HG03025 (cell line): ENCODE results near the gene VNN1.
"Not testable (repeated sequence)": the region's sequence is repeated elsewhere in the genome, so short reads cannot be mapped to it uniquely, and the experiment has no call there.

Experiments
- ATAC-seq: cut with Tn5 transposase; IDR thresholded peaks from one replicate; pipeline ENCODE4 v1.9.1; 2021; ENCODE audit warnings: mild to moderate bottlenecking, moderate library complexity; ENCODE audit not compliant: unreplicated experiment, low FRiP score

Gene VNN1

DNA sequence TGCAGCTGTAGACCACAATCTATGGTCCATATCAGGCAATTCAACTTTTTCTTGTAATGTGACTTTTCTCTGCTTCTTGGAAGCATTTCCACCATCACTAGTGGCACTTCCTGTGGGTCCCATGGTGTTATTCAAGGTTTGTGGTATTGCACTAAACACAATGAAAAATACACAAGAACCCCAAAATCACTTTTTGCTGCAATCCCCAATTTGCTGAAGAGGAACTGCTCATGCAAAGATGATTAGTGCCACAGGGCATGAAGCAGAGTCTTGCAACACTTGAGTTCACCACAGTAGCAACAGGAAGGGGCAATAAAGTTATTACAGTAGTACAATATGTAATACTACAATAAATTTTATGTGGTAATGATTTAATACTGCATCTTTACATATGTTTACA lies 38.1 kb downstream of the VNN1 start:
- no peak for ATAC-seq

DNA sequence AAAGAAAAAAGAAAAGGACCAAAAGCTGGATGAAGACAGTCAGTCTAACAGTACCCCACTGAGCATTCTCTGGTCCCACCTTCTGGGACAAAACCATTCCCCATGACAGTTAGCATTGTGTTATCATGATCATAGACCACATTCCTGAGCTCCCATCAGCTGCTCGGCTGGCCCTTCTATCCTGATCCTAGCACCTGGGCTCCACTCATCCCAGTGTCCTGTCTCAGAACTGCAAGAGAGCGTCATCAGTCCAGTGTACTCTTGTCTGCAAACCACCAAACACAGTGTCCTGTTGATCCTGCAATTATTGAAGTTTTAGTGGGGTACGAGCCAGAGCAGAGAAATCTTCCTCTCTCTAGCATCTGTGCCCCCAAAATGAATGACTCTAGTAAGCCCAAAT lies 38.9 kb downstream of the VNN1 start:
- no peak for ATAC-seq

DNA sequence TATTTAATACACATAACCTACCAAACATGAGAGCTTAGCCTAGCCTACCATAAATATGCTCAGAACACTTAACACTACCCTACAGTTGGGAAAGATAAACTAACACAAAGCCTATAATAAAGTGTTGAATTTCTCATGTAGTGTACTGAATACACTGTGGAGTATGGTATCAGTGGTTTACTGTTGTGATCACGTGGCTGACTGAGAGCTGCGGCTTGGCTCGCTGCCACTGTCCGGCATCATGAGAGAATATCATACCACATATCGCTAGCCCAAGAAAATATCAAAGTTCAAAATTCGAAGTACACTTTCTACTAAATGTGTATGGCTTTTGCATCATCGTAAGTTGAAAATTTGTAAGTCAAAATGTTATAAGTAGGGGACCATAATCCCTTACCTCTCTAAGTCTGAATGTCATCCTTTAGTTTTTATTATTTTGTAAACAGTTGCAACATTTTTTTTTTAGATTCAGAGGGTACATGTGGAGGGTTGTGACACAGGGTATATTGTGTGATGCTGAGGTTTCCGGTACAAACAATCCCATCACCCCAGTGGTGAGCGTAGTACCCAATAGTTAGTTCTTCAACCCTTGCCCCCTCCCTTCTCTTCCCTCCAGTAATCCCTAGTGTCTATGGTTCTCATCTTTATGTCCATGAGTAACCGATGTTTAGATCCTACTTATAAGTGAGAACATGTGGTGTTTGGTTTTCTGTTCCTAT lies 40.3 kb downstream of the VNN1 start:
- ATAC-seq = no peak

DNA sequence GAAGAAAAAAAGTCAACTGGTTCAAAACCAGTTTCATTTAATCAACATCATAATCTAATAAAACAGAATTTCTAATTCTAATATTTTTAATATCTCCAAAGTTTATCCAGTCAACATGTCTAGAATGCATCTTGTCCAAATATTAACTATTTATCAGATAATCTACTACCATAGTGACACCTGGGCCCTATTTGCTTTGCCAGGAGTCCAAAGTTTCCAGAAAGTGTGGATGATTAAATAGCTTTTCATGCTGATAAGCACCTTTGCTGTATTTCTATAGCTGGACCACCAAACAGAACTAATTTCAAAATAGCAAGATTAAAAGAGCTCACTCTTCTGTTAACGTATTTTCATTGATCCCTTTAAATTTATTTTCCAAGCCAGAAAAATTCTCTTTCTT lies 42.6 kb downstream of the VNN1 start:
- ATAC-seq = no peak

DNA sequence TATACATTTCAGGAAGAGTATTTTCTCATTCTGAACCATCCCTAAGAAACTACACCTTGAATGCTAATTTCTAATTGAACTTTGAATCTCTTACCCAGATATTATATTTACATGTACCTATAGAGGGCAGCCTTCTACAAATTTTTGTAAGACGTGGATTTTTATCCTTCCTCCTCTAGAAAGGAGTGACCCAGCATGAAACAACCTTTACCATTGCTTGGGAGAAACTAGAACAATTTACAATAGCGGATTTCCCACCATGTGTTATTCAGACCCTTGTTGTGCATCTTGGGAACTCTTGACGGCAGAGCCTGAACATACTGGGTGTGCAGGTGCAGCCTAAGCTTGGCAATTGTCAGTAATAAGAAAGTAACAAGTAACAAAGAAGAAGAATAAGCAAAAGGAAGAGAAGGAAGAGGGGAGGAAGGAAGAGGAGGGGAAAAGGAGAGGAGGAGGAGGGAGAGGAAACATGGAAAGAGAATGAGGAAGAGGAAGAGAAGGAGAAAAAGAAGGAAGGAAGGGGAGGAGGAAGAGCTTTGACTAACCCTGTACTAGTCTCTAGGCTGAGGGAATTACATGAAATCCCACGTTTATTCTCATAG lies 44.1 kb downstream of the VNN1 start:
- ATAC-seq = no peak

DNA sequence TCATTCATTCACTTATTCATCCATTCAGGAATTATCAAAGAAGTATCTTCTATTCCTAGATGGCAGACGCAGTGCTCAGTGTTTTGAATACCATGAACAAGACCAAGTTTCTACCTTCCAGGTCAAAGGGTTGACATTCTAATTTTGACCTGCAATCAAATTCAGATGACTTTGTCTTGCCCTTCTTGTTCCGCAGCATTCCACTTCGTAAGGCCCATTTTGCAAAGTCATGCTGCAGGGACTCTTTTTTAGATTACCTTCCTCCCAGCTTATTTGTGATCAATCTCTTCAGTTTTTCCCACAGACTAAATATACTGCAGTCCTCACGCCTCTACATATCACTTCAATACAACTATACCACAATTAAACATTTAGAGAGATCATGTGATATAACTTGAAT lies 47.7 kb downstream of the VNN1 start:
- ATAC-seq = no peak

DNA sequence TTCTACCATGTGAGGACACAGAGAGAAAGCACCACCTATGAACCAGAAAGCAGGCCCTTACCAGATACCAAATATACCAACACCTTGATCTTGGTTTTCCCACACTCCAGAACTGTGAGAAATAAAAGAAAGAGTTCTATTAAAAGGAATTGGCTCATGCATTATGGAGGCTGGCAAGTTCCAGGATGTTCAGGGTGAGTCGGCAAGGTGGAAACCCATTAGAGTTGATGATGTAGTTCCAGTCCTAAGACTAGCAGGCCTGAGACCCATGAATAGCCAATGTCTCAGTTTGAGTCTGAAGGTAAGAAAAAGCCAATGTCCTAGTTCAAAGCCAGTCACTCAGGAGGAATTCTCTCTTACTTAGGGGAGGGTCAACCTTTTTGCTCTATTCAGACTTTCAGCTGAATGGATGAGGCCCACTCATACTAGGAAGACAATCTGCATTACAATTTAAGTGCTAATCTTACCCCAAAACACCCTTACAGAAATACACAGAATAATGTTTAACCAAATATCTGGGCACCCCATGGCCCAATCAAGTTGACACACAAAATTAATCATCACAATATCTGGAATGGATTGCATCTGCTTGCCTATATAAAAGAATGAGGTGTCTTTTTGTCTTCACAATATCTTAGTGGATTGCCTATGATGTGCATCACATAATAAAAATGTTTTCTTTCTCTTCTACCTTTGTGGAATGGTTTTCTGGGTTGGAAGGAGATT lies 49.4 kb downstream of the VNN1 start:
- ATAC-seq = no peak

DNA sequence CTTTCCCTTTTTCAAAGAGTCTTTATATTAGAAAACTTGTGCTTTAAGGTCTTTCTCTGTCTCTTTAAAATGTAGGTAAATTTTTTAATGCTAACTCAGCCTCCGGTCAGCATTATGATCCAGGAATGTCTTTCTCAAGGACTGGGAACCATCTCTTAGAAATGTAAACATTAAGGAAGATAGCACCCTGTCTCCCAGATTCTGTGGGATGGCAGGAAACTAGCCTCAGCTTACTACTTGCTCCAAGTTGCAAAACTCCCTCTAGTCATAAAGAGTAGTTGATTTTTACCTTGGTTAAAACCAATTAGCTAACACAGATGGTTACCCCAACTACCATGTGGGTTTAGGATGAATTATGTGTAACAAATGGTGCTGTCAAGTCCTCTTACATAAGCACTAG lies 50.2 kb downstream of the VNN1 start:
- ATAC-seq = no peak

DNA sequence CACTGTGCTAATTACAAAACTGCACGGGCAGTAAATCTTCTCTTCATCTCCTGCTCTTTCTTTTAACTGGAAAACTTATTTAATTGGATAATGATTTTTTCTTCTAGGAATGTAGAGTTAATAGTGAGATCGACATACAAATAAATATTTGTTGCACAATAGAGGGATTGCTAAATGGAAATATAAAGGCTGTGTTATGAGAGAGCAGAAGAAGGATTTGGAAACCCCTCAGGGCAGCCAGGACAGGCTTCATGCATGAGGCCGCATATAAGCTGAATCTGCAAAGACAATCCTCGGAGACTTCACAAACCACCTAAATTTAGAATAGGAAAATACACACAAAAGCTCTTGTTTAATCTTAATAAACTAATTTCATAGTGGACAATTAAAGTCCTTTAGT lies 51.9 kb downstream of the VNN1 start:
- no peak for ATAC-seq

DNA sequence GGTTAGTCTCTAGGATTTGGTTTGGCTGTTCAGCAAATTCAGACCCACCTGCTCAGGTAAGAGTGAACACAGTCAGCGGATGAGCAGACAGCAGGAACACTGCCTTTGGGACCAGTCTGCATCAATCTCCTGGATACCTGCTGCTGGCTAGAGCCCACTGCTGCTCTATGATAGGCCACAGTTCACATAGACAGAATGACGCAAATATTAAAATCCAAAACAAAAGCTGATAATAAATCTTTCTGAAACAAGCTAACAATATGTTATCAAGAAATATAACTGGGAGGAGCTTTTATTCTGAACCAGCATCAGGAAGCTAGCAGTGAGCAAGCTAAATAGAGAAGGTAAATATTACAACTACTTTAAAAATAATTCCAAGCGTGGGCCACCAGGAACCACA lies 54.8 kb downstream of the VNN1 start, which contains the start of gene TAAR1:
TSS of gene TAAR1 (minus strand) at position 101 of the 400 bp plus-strand sequence. CDS start 13,179 bp downstream, outside the sequence.
- no peak for ATAC-seq

DNA sequence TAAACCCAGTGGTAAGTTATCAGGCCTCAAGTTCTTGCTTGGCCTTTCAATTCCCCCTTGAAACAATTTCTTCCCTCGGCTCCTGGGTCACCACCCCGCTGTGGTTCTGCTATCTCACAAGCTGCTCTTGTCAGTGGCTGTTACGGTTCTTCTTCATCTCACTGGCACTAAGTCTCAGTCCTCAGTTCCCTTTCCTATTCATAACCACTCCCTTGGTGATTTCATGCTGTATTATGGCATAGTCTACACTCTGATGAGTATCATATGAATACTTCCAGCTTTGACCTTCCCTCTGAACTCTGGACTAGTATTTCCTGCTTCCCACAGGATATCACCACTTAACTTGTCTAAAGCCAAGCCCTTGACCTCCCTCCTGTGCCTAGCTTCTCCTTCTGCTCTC lies 62.8 kb downstream of the VNN1 start:
- peak; percentile 73 for ATAC-seq

DNA sequence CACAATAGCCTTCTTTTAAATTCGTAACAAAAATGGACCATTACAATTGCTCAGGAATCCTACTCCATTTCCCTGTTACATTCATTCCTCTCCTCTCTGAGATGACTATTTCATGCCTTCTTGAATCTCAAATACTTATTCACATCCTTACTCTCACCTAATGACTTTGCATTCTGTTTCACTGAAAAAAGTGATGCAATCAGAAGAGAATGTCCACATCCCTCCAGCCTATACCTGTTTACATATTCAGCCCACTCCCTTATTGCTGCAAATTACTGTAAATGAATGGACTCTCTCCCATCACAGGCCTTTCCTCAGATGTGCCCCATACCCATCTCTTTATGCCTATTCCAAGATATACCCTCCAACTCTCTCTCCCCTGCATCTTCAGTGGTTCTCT lies 63.4 kb downstream of the VNN1 start:
- no peak for ATAC-seq

DNA sequence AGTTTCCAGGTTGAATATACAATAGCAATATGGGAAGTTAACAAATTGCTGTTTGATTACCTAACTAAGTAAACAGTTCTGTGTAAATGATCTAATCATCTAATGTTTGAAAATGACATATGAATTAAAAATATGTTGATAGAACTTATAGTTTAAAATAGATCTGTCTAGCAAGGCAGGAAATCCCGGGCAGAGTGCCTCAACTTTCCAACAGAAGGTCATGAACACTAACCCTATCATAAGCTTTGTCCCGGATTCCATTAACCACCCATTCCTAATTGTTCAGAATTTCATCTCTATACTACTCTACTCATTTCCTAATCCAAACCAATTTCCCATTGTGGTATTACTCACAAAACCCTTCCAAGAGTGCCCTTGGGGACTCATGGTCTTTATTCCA lies 65.0 kb downstream of the VNN1 start:
- no peak for ATAC-seq

DNA sequence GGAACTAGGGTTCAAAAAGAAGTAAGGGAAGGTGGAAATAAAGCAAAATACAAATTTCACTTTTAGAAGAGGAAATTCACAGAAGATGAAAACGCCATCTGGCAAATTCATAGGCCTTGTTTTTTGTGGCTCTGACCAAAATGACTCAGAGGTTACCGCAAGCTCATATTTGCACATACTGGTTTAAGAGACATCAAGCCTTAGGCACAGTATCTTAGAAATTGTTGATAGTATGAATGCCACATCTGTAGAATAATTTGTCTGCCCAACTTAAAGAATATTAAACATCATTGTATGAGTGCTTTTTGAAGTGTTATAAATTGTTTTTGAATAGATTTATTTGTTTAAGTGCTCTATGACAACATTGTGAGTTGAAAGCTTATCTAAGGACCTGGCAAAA lies 65.5 kb downstream of the VNN1 start:
- peak; percentile 73 for ATAC-seq

DNA sequence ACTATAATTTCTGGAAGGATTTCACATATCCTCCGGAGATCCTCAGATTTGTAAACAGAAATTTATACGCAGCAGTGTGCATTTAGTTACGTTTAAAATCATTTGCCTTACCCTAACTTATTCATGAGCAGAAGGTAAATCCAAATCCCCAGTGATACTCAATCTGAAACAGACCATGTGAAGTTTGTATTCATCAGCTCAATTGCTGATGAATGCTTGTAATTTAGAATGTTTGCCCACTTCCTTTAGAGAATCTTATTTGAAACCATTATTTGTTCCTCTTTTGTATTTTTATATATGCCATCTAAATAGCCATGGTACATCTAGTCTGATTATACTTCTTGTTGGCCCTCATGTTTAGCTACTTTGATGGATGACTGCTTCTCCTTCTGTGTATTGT lies 70.3 kb downstream of the VNN1 start:
- ATAC-seq = no peak

DNA sequence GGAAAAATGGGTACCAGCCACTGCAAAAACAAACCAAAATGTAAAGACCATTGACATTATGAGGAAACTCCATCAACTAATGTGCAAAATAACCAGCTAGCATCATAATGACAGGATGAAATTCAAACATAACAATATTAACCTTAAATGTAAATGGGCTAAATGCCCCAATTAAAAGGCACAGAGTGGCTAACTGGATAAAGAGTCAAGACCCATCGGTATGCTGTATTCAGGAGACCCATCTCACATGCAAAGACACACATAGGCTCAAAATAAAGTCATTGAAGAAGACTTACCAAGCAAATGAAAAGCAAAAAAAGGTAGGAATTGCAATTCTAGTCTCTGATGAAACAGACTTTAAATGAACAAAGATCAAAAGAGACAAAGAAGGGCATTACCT lies 76.7 kb downstream of the VNN1 start:
- not testable (repeated sequence) for ATAC-seq

DNA sequence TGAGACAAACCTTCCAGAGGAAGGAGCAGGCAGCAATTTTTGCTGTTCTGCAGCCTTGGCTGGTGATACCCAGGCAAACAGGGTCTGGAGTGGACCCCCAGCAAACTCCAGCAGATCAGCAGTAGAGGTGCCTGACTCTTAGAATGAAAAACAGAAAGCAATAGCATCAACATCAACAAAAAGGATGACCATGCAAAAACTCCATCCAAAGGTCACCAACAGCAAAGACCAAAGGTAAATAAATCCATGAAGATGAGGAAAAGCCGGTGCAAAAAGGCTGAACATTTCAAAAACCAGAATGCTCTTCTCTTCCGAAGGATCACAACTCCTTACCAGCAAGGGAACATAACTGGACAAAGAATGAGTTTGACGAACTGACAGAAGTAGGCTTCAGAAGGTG lies 77.9 kb downstream of the VNN1 start:
- not testable (repeated sequence) for ATAC-seq

DNA sequence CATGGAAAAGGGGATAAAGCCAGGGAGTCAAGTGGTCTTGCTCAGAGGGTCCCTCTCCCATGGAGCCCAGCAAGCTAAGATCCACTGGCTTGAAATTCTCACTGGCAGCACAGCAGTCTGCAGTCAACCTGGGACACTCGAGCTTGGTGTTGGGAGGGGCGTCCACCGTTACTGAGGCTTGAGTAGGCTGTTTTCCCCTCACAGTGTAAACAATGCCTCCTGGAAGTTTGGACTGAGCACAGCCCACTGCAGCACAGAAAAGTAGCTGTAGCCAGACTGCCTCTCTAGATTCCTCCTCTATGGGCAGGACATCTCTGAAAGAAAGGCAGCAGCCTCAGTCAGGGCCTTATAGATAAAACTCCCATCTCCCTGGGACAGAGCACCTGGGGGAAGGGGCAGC lies 78.6 kb downstream of the VNN1 start:
- ATAC-seq = not testable (repeated sequence)

DNA sequence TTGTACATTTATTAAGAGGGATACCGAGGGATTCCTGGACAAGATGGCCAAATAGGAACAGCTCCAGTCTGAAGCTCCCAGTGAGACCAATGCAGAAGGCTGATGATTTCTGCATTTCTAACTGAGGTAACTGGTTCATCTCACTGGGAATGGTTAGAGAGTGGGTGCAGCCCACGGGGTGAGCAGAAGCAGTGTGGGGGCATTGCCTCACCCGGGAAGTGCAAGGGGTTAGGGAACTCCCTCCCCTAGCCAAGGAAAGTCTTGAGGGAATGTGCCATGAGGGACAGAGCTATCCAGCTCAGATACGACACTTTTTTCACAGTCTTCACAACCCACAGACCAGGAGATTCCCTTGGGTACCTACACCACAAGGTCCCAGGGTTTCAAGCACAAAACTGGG lies 79.1 kb downstream of the VNN1 start:
- no peak for ATAC-seq

DNA sequence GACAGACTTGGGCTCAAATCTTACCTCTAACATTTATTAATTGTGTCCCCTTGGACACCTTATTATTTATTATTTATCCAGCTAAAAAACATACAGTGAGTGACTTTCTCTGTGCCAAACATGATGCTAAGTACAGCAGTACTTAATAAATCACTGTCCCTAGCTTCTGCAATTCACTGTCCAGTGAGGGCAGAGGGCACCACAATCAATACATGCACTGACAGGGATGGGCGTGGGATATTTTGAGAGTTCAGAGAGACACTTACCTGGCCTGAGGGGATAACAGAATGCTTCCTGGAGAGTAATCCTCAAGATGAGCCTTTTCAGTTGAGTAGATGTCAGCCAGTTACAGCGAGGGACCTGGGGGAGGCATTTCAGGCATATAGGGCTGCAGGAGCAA lies 80.5 kb downstream of the VNN1 start:
- no peak for ATAC-seq
